C4-2B (cell line): ENCODE data around the gene ZNF622.

Experiments used
- ZFX ChIP-seq: fragments of 450-650 bp; IDR thresholded peaks from 2 replicates; pipeline ENCODE4 v1.6.1; 2017
- TF ChIP-seq, protein P1 (sequence below): fragments of 450-650 bp; conservative IDR thresholded peaks from 2 replicates; pipeline ENCODE4 v1.5.1; 2017; ENCODE audit warnings: mild to moderate bottlenecking

DNA sequence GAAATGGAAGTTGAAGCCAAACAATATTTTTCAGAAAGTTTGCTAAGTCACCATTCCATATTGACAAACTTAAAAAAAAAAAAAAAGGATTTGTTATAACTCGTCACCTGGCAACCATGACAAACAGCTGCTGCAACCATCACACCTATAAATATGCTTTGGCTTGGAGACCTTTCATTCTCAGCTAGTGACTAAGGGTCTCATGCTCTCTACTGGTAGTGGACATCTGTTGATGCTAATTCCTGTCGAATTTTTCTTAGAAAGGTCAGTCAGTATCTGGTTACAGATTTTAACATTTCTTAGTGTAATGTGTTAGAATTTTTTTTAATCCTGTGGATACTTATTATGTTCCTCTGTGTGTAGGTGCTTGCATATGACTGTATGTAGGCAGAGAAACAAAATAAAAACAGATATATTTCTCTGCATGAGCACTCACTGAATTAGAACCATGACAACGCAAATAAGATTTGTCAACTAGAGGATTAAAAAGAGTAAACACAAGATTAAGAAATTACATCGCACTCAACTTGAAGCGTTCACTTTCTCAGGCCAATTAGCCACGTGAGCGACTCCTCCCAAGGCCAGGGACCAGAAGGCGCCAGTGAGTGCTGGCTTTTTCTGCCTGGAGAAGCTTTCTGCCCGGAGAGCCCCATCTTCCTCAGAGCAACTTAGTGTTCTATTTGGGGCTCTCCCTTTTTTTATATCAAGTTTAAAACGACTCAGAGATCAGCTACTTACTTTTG is 27.0 kb upstream of the ZNF622 start:
- TF ChIP-seq, protein P1, sequence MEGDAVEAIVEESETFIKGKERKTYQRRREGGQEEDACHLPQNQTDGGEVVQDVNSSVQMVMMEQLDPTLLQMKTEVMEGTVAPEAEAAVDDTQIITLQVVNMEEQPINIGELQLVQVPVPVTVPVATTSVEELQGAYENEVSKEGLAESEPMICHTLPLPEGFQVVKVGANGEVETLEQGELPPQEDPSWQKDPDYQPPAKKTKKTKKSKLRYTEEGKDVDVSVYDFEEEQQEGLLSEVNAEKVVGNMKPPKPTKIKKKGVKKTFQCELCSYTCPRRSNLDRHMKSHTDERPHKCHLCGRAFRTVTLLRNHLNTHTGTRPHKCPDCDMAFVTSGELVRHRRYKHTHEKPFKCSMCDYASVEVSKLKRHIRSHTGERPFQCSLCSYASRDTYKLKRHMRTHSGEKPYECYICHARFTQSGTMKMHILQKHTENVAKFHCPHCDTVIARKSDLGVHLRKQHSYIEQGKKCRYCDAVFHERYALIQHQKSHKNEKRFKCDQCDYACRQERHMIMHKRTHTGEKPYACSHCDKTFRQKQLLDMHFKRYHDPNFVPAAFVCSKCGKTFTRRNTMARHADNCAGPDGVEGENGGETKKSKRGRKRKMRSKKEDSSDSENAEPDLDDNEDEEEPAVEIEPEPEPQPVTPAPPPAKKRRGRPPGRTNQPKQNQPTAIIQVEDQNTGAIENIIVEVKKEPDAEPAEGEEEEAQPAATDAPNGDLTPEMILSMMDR = no peak
- TF ChIP-seq ZFX = no peak
